Neural progenitor cell (in vitro differentiated cells): ENCODE data around the gene CST3.

Source experiments
- EZH2 ChIP-seq: fragments of 200-600 bp; sonication (generic); IDR thresholded peaks from 2 replicates; pipeline ENCODE4 v1.6.1; 2017; ENCODE audit warnings: antibody characterized with exemption, mild to moderate bottlenecking, moderate library complexity
- TF ChIP-seq, protein P1 (sequence below): fragments of 200-600 bp; sonication (generic); IDR thresholded peaks from 2 replicates; pipeline ENCODE4 v1.5.1; 2017; ENCODE audit warnings: antibody characterized with exemption, mild to moderate bottlenecking

DNA sequence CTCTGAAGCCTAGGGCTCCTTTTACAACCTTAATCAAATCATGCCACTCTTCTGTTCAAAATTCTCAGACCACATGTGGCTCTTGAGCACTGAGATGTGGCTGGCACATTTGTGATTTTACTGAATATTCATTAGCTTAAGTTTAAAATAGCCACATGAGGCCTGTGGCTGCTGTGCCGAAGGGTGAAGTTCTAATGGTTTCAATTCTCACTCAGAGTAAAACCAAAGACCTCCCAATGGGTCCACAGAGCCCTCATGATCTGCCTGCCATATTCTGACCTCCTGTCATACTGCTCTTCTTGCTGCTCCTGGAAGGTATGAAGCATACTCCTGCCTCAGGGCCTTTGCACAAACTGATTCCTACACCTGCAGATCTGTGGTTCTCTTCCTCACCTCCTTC is 7.8 kb upstream of the CST3 start:
- no peak for TF ChIP-seq EZH2
- TF ChIP-seq, protein P1, sequence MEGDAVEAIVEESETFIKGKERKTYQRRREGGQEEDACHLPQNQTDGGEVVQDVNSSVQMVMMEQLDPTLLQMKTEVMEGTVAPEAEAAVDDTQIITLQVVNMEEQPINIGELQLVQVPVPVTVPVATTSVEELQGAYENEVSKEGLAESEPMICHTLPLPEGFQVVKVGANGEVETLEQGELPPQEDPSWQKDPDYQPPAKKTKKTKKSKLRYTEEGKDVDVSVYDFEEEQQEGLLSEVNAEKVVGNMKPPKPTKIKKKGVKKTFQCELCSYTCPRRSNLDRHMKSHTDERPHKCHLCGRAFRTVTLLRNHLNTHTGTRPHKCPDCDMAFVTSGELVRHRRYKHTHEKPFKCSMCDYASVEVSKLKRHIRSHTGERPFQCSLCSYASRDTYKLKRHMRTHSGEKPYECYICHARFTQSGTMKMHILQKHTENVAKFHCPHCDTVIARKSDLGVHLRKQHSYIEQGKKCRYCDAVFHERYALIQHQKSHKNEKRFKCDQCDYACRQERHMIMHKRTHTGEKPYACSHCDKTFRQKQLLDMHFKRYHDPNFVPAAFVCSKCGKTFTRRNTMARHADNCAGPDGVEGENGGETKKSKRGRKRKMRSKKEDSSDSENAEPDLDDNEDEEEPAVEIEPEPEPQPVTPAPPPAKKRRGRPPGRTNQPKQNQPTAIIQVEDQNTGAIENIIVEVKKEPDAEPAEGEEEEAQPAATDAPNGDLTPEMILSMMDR: no peak
